OCI-LY1 (cell line): ENCODE results near the gene FOXA3.
A peak's percentile ranks its signal among the peaks of the same experiment; 100 is the strongest.

ENCODE experiments used
- H2AFZ ChIP-seq: fragments of 200-600 bp; sonication (generic), shearing (Covaris generic); 2 replicates; pipeline ENCODE4 v1.6.0; 2014; ENCODE audit warnings: antibody characterized with exemption, mild to moderate bottlenecking, low read length
- H3F3A ChIP-seq: fragments of 200-600 bp; sonication (generic), shearing (Covaris generic); 2 replicates; pipeline ENCODE4 v1.6.0; 2014; ENCODE audit warnings: mild to moderate bottlenecking, antibody characterized with exemption, low read length, moderate library complexity; ENCODE audit not compliant: insufficient read depth
- H3K27ac ChIP-seq: fragments of 200-600 bp; sonication (generic); 2 replicates; pipeline ENCODE4 v1.5.1; 2014; ENCODE audit warnings: low read length, mixed run types, mild to moderate bottlenecking, low read depth; ENCODE audit not compliant: poor library complexity, severe bottlenecking
- H3K27me3 ChIP-seq: fragments of 200-600 bp; sonication (generic); 2 replicates; pipeline ENCODE4 v1.6.0; 2014; ENCODE audit warnings: antibody characterized with exemption, mild to moderate bottlenecking, low read length, moderate library complexity; ENCODE audit not compliant: insufficient read depth
- H3K36me3 ChIP-seq: fragments of 200-600 bp; sonication (generic); 2 replicates; pipeline ENCODE4 v1.6.1; 2014; ENCODE audit warnings: mild to moderate bottlenecking, antibody characterized with exemption, low read length, moderate library complexity, mixed read lengths; ENCODE audit not compliant: insufficient read depth
- H3K4me1 ChIP-seq: fragments of 200-600 bp; sonication (generic); 2 replicates; pipeline ENCODE4 v1.5.1; 2014; ENCODE audit warnings: mild to moderate bottlenecking, low read length, moderate library complexity; ENCODE audit not compliant: insufficient read depth, severe bottlenecking
- H3K4me2 ChIP-seq: fragments of 200-600 bp; sonication (generic), shearing (Covaris generic); 2 replicates; pipeline ENCODE4 v1.6.1; 2014; ENCODE audit warnings: low read length
- H3K4me3 ChIP-seq: fragments of 200-600 bp; sonication (generic); 2 replicates; pipeline ENCODE4 v1.5.1; 2014; ENCODE audit warnings: low read length, low read depth, mild to moderate bottlenecking, mixed read lengths; ENCODE audit not compliant: poor library complexity, severe bottlenecking
- H3K79me2 ChIP-seq: fragments of 200-600 bp; shearing (Covaris generic); 2 replicates; pipeline ENCODE4 v1.6.1; 2016; ENCODE audit warnings: mixed run types, low read length, mixed read lengths; ENCODE audit not compliant: insufficient read depth
- H3K9ac ChIP-seq: fragments of 200-600 bp; sonication (generic), shearing (Covaris generic); 2 replicates; pipeline ENCODE4 v1.6.1; 2014; ENCODE audit warnings: mild to moderate bottlenecking, low read length, mixed read lengths
- H3K9me2 ChIP-seq: fragments of 200-600 bp; sonication (generic), shearing (Covaris generic); 2 replicates; pipeline ENCODE4 v1.6.1; 2014; ENCODE audit warnings: low read depth, mild to moderate bottlenecking, low read length, mixed read lengths
- H3K9me3 ChIP-seq: fragments of 200-600 bp; shearing (Covaris generic); 2 replicates; pipeline ENCODE4 v1.6.1; 2014; ENCODE audit warnings: low read length, mixed read lengths
- H4K20me1 ChIP-seq: fragments of 200-600 bp; sonication (generic), shearing (Covaris generic); 2 replicates; pipeline ENCODE4 v1.6.0; 2016; ENCODE audit warnings: mild to moderate bottlenecking, low read length; ENCODE audit not compliant: insufficient read depth
- CTCF ChIP-seq: fragments of 200-600 bp; sonication (generic), shearing (Covaris generic); IDR thresholded peaks from 2 replicates; pipeline ENCODE4 v1.5.1; 2017; ENCODE audit warnings: mild to moderate bottlenecking, antibody characterized with exemption, low read length, moderate library complexity, mixed read lengths
- EZH2 ChIP-seq: fragments of 200-600 bp; sonication (generic), shearing (Covaris generic); IDR thresholded peaks from 2 replicates; pipeline ENCODE4 v1.8.0; 2017; ENCODE audit warnings: borderline replicate concordance, mixed run types, mild to moderate bottlenecking, antibody characterized with exemption, low read length, moderate library complexity, mixed read lengths

The FOXA3 gene

GRCh38 chr19:45819769-45820168 lies 44.4 kb upstream of the FOXA3 start:
- H3K36me3 ChIP-seq: peaks cover 49% of the 10 kb centered on the region
- TF ChIP-seq EZH2 (no peak), CTCF (no peak)
- no peaks in the 10 kb centered on the region for H3K27me3 ChIP-seq
- H3K27ac ChIP-seq: no peak overlapping the region
- H3K4me3 ChIP-seq: no peak overlapping the region
- no peak overlapping the region for H3K4me2 ChIP-seq
- no peaks in the 10 kb centered on the region for H4K20me1 ChIP-seq
- H3F3A ChIP-seq: no peaks in the 10 kb centered on the region
- no peak overlapping the region for H3K9ac ChIP-seq
- no peaks in the 10 kb centered on the region for H3K9me3 ChIP-seq
- H3K4me1 ChIP-seq: peaks cover 31% of the 10 kb centered on the region
- H2AFZ ChIP-seq: no peak overlapping the region
- H3K9me2 ChIP-seq: no peaks in the 10 kb centered on the region
- no peaks in the 10 kb centered on the region for H3K79me2 ChIP-seq

DNA sequence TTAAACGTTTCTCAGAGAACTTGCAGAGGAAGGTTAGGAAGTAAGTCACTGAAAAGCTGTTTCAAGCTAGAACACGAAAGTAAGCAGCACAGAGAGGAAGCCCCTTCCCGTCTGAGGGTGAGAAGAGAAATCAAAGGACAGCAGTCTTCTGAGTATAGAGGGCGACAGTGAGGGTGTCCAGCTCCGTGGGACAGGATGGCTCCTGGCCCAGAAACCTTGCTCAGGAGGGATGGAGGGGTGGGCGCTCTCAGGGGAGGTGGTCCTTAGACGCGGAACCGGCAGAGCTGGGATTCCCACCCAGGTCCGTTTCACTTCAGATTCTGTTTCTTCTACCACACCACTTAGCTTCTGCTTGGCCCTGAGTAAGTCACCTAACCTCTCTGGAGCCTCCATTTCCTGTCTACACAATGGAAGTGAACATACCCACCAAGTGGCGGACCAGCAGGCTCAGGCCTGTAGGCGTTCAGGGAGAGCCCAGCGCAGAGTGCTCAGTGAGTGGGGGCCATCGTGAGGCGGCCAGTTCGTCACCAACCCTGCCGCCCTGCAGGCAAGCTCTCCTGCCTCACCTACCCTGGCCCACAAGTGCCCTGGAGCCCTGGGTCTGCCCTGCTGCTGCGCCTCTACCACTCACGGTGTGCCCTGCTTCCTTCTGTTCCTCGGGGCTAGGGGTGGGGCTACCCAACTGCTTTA lies 43.6 kb upstream of the FOXA3 start:
- Histone ChIP-seq H3F3A (no peaks in the 10 kb centered on the region), H2AFZ (no peak overlapping the region), H3K9me2 (no peaks in the 10 kb centered on the region), H3K4me1 (peaks cover 37% of the 10 kb centered on the region), H3K27ac (peak overlapping the region; percentile 11), H3K36me3 (peaks cover 56% of the 10 kb centered on the region), H4K20me1 (no peaks in the 10 kb centered on the region), H3K9me3 (no peaks in the 10 kb centered on the region), H3K4me3 (no peak overlapping the region), H3K27me3 (no peaks in the 10 kb centered on the region), H3K79me2 (no peaks in the 10 kb centered on the region), H3K9ac (no peak overlapping the region), H3K4me2 (no peak overlapping the region)
- no peak for TF ChIP-seq EZH2
- no peak for TF ChIP-seq CTCF

GRCh38 chr19:45821103-45821521 lies 43.0 kb upstream of the FOXA3 start:
- H3K9me2 ChIP-seq: no peaks in the 10 kb centered on the region
- peaks cover 37% of the 10 kb centered on the region for H3K4me1 ChIP-seq
- no peak overlapping the region for H2AFZ ChIP-seq
- H3K9ac ChIP-seq: no peak overlapping the region
- H3K27ac ChIP-seq: no peak overlapping the region
- H3K9me3 ChIP-seq: no peaks in the 10 kb centered on the region
- H3K4me2 ChIP-seq: no peak overlapping the region
- H3K79me2 ChIP-seq: no peaks in the 10 kb centered on the region
- H3K4me3 ChIP-seq: no peak overlapping the region
- TF ChIP-seq CTCF (no peak), EZH2 (no peak)
- H3K36me3 ChIP-seq: peaks cover 56% of the 10 kb centered on the region
- no peaks in the 10 kb centered on the region for H3F3A ChIP-seq
- H3K27me3 ChIP-seq: no peaks in the 10 kb centered on the region
- no peaks in the 10 kb centered on the region for H4K20me1 ChIP-seq
